Uterus (tissue), 4 donors: ENCODE measurements around the gene ENTREP1. TPM values are rescaled to one million over a fixed set of nuclear protein-coding genes. Genes with fewer than 3 reads are reported as not detected.

ENCODE experiments used
- DNase-seq, 2 donors: peaks; one replicate each; pipeline ENCODE4 v3.0.0-alpha.2; 2019 to 2020
- H3K27ac ChIP-seq, 2 donors: fragments of 200-600 bp; sonication (generic); 1 replicate in 1 of 2; 2 replicates in 1 of 2; pipeline ENCODE4 v1.5.1; 2016 to 2018
- H3K27me3 ChIP-seq, 2 donors: fragments of 200-600 bp; sonication (generic); one replicate each; pipeline ENCODE4 v1.5.1; 2018 to 2019; ENCODE audit warnings: control low read depth in 1 of 2
- H3K36me3 ChIP-seq, 2 donors: fragments of 200-600 bp; sonication (generic); one replicate each; pipeline ENCODE4 v1.5.1; 2019; ENCODE audit warnings: control low read depth in 1 of 2
- H3K4me1 ChIP-seq, 2 donors: fragments of 200-600 bp; sonication (generic); one replicate each; pipeline ENCODE4 v1.5.1; 2018 to 2019; ENCODE audit warnings: control low read depth in 1 of 2
- H3K4me3 ChIP-seq, 2 donors: fragments of 200-600 bp; sonication (generic); 1 replicate in 1 of 2; 2 replicates in 1 of 2; pipeline ENCODE4 v1.5.1; 2018 to 2019; ENCODE audit warnings: mild to moderate bottlenecking in 1 of 2
- H3K9me3 ChIP-seq, 2 donors: fragments of 200-600 bp; sonication (generic); one replicate each; pipeline ENCODE4 v1.5.1; 2019; ENCODE audit warnings: control low read depth in 1 of 2
- POLR2A ChIP-seq, 2 donors: fragments of 450-650 bp; IDR thresholded peaks; one replicate each; pipeline ENCODE4 v1.6.1; 2016; ENCODE audit warnings: antibody characterized with exemption in 2 of 2, mild to moderate bottlenecking in 1 of 2, moderate library complexity in 1 of 2
- intact Hi-C: fragments of 100-400 bp; cut with DNase I; formaldehyde crosslinking; loops from one replicate; pipeline ENCODE4 v1.15.1; 2023; ENCODE audit warnings: low total_unique reads
- total RNA-seq, 4 donors: library from RNA; depleted of rRNA in 3 of 4; stranded (reverse); fragments of >200 nt in 3 of 4; gene quantifications; one replicate each; pipeline versions ENCODE4 v1.1.0 to v1.2.4, GENCODE V29; 2014 to 2023
- TF ChIP-seq, protein P1 (sequence below), 4 experiments: fragments of 200-600 bp in 2 of 4; fragments of 450-650 bp in 2 of 4; sonication (generic) in 2 of 4; IDR thresholded peaks; one replicate each; pipeline ENCODE4 v1.5.1; 2016 to 2019; ENCODE audit warnings: antibody characterized with exemption in 4 of 4, mild to moderate bottlenecking in 2 of 4, moderate library complexity in 1 of 4
- donor health status: DM: yes; HTN: yes; CAD: no.

Gene ENTREP1
- total RNA-seq, 4 donors from 2014 or later: 0.59 to 12.6 (median 6.9) TPM

DNA sequence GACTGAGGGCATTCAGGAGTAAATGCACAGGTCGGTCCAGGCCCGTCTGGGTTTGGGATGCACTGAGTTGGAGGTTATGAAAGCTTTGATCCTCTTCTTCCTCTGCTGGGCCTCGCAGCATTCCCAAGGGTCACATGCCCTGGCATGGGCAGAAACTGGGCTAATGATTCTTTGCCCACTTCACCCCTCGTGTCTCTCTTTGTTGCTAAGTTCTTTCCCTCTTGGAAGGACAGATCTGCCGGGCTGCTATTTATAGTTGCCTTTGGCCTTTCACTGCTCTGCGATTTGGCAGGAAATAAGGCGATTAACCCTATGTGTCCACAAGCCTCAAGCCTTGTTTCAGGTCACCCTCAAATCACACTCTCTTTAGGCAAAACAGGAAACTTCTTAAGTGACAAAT lies 66.9 kb downstream of the ENTREP1 start:
- no peak overlapping the region for H3K27ac ChIP-seq
- no peaks in the 10 kb centered on the region for H3K4me1 ChIP-seq
- TF ChIP-seq, protein P1, sequence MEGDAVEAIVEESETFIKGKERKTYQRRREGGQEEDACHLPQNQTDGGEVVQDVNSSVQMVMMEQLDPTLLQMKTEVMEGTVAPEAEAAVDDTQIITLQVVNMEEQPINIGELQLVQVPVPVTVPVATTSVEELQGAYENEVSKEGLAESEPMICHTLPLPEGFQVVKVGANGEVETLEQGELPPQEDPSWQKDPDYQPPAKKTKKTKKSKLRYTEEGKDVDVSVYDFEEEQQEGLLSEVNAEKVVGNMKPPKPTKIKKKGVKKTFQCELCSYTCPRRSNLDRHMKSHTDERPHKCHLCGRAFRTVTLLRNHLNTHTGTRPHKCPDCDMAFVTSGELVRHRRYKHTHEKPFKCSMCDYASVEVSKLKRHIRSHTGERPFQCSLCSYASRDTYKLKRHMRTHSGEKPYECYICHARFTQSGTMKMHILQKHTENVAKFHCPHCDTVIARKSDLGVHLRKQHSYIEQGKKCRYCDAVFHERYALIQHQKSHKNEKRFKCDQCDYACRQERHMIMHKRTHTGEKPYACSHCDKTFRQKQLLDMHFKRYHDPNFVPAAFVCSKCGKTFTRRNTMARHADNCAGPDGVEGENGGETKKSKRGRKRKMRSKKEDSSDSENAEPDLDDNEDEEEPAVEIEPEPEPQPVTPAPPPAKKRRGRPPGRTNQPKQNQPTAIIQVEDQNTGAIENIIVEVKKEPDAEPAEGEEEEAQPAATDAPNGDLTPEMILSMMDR (IDR thresholded peaks at IDR 0.05): no peak
- TF ChIP-seq POLR2A (IDR thresholded peaks at IDR 0.05): no peak
- H3K27me3 ChIP-seq: no peaks in the 10 kb centered on the region
- no peaks in the 10 kb centered on the region for H3K9me3 ChIP-seq
- no peaks in the 10 kb centered on the region for H3K36me3 ChIP-seq
- no peak overlapping the region for H3K4me3 ChIP-seq
- DNase-seq: no peak
- intact Hi-C loops: no loop called here

GRCh38 chr9:69392826-69393225 lies 67.8 kb downstream of the ENTREP1 start:
- TF ChIP-seq, protein P1 (IDR thresholded peaks at IDR 0.05): no peak
- no peak for TF ChIP-seq POLR2A (IDR thresholded peaks at IDR 0.05)
- Histone ChIP-seq H3K36me3 (no peaks in the 10 kb centered on the region), H3K4me1 (no peaks in the 10 kb centered on the region), H3K9me3 (no peaks in the 10 kb centered on the region), H3K27ac (no peak overlapping the region), H3K27me3 (no peaks in the 10 kb centered on the region), H3K4me3 (no peak overlapping the region)
- intact Hi-C loops: no loop called here
- DNase-seq: no peak

- DNase-seq: no peak
- H3K27me3 ChIP-seq: no peaks in the 10 kb centered on the region
- no peaks in the 10 kb centered on the region for H3K9me3 ChIP-seq
- TF ChIP-seq, protein P1 (IDR thresholded peaks at IDR 0.05): no peak
- no peak for TF ChIP-seq POLR2A (IDR thresholded peaks at IDR 0.05)
- H3K36me3 ChIP-seq: no peaks in the 10 kb centered on the region
- intact Hi-C loops: no loop called here
- no peak overlapping the region for H3K4me3 ChIP-seq
- H3K4me1 ChIP-seq: no peaks in the 10 kb centered on the region
- no peak overlapping the region for H3K27ac ChIP-seq
These were observed 68.4 kb downstream of the ENTREP1 start for GRCh38 chr9:69393425-69393824.

GRCh38 chr9:69395718-69396117 lies 70.7 kb downstream of the ENTREP1 start:
- no peak overlapping the region for H3K4me3 ChIP-seq
- H3K27ac ChIP-seq: no peak overlapping the region
- no peak for TF ChIP-seq POLR2A (IDR thresholded peaks at IDR 0.05)
- TF ChIP-seq, protein P1 (IDR thresholded peaks at IDR 0.05): no peak
- H3K36me3 ChIP-seq: no peaks in the 10 kb centered on the region
- intact Hi-C loops: no loop called here
- H3K9me3 ChIP-seq: no peaks in the 10 kb centered on the region
- DNase-seq: no peak
- H3K4me1 ChIP-seq: no peaks in the 10 kb centered on the region
- no peaks in the 10 kb centered on the region for H3K27me3 ChIP-seq

DNA sequence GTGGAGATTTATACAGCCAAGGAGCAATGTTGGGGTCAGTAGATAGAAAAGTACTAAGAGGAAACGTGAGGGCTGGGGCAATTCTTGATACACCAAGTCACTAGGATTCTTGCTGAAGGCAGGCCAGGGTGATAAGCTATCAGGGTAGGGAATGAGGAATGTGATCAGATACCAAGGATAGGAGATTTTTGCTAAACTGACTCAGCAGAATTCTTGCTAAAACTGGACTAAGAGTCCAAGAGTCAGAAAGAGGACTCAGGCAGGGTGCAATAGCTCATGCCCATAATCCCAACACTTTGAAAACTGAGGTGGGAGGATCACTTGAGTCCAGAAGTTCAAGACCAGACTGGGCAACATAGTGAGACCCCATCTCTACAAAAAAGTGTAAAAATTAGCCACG lies 71.7 kb downstream of the ENTREP1 start:
- Histone ChIP-seq H3K27ac (no peak overlapping the region), H3K9me3 (no peaks in the 10 kb centered on the region)
- intact Hi-C loops: no loop called here

More for the DNA sequence above, 71.7 kb downstream of the ENTREP1 start:
- no peaks in the 10 kb centered on the region for H3K4me1 ChIP-seq
- H3K27me3 ChIP-seq: no peaks in the 10 kb centered on the region
- TF ChIP-seq, protein P1 (IDR thresholded peaks at IDR 0.05): no peak
- TF ChIP-seq POLR2A (IDR thresholded peaks at IDR 0.05): no peak
- no peak for DNase-seq
- no peak overlapping the region for H3K4me3 ChIP-seq
- no peaks in the 10 kb centered on the region for H3K36me3 ChIP-seq
